Fibroblast of upper back skin (primary cell): ENCODE measurements around the gene EEF1B2.
A peak's percentile ranks its signal among the peaks of the same experiment; 100 is the strongest.
"Not testable (repeated sequence)": the region's sequence is repeated elsewhere in the genome, so short reads cannot be mapped to it uniquely, and the experiment has no call there.

Source experiments
- DNase-seq: peaks from one replicate; pipeline ENCODE4 v3.0.0-alpha.2; 2013

Gene EEF1B2

DNA sequence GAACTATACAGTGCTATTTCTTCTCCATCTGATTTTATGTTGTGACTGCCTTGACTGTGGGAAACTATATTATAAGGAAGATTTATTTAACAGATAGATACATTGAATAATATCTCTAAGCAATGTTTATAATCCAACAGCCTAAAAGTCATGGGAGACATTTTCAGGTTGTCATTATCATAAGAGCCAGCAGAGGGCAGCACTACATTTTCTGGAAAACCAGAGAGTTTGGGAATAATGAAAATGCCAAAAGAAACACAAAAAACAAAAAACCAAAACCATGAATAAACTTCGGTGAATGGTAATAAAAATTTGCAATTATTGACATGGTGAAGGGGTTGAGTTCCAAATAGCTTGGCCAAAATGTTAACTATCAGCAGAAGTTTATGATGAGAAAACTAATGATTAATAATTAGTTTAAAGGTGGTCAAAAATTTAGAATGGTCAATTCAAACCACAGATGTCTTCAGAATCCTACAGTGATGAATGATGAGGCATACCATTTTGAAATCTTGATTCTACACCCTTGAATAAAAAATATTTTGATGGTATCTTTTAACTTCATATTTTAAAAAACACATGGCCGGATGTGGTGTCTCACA, 4.7 kb downstream of the EEF1B2 start:
- DNase-seq = peak; percentile 49

- not testable (repeated sequence) for DNase-seq
These were observed 8.5 kb downstream of the EEF1B2 start for GRCh38 chr2:206168230-206168629.

GRCh38 chr2:206171624-206172397, 12.1 kb downstream of the EEF1B2 start:
- not testable (repeated sequence) for DNase-seq

- DNase-seq = no peak
These were observed 13.5 kb downstream of the EEF1B2 start for GRCh38 chr2:206173147-206173546.

GRCh38 chr2:206176121-206176520, 16.4 kb downstream of the EEF1B2 start:
- peak; percentile 5 for DNase-seq

- DNase-seq = no peak
These were observed 17.2 kb downstream of the EEF1B2 start for GRCh38 chr2:206176901-206177300.

GRCh38 chr2:206181526-206181925, 21.8 kb downstream of the EEF1B2 start:
- DNase-seq = not testable (repeated sequence)

DNA sequence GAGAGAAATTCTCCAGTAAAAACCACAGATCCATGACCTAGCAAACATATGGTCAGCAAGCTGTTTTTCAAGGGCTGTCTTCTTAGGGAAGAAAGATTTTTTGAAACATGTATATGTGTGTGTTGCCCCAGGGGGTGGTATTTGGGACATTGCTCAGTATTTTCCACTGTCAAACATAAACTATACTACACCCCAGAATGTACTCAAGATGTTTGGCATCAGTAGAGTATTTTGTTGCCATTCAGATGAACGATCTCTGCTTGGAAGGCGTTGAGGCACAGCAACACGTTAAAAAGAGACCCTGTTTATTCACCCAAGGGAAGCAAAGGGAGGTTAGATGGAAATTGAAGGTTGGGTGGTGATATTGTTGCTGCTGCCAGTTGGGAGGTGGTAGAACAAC, 30.0 kb downstream of the EEF1B2 start:
- DNase-seq = no peak

- DNase-seq = no peak
These were observed 30.4 kb downstream of the EEF1B2 start for GRCh38 chr2:206190111-206190510.

DNA sequence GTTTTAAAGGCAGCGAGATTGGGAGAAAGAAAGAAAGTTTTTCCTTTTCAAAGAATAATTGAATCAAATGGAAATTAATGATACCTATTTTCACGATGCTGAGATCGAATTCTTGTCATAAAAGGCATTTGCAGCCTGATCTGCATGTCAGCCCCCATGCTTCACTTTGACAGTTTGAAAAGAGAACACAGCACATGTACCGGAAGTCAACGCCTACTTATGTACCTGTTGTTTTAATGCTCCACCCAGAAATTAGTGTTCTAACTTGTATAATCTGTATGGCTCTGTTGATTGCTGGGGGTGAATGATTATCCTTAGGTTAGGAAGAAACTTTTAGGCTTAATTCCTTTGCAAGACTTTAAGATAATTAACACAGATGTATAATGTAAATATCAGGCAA, 31.0 kb downstream of the EEF1B2 start:
- no peak for DNase-seq

DNA sequence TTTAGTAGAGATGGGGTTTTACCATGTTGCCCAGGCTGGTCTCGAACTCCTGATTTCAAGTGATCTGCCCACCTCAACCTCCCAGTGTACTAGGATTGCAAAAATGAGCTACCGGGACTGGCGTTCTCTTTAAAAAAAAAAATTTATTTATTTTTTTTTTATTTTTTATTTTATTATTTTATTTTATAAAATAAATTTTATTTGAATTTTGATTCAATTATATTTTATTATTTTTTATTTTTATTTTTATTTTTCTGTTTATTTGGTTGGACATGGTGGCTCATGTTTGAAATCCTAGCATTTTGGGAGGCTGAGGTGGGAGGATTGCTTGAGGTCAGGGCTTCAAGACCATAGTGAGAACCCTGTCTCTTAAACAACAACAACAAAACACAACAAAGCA, 32.5 kb downstream of the EEF1B2 start:
- no peak for DNase-seq

- DNase-seq = no peak
These were observed 34.1 kb downstream of the EEF1B2 start for GRCh38 chr2:206193671-206194357.

DNA sequence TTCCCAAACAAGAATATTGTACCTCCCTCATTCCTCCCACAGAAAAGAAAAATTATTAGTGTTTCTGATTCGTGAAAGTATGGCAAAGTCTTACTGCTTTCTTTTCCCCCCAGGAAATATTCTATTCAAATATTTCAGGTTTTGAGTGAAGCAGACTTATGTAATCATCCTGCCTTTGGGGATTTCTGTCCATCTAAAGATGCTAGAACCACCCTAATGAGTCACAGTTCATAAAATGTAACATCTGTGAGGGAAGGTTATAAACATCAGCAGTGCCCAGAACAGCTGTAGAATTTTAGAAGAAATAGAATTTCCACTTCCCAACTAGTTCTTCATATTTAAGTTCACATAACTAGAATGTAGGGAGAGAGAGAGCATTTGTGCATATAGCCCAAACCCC, 39.0 kb downstream of the EEF1B2 start:
- DNase-seq = peak; percentile 41

DNA sequence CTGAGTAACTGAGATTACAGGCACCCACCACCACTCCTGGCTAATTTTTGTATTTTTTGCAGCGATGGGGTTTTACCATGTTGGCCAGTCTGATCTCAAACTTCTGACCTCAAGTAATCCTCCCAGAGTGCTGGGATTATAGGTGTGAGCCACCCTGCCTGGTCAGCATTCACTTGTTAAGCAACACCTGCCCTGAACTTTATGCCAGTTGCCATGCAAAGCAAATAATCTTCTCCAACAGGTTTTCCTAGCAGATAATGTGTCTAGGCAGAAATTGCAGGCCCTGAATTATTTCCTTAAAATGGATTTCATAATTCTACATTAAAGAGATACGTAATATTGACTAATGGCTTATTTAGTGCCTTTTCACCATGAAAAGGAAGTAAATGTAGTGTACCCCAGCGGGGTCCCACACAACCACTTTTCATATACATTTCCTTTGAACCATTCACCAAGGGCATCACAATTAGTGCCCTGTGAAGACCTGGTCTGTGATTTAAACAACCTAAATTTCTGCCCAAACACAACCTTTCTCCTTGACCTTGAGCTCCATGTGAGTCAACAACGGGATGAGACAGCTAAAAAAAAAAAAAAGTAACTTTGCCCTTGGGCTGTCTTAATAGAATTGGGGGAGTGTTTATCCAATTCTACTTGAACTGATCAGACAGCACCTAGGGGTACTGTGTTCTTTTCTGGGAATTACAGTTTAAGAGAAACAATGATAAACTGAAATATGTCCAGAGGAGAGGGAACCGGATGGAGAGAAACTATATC, 41.6 kb downstream of the EEF1B2 start:
- DNase-seq = no peak

- no peak for DNase-seq
These were observed 42.8 kb downstream of the EEF1B2 start for GRCh38 chr2:206202446-206202845.

DNA sequence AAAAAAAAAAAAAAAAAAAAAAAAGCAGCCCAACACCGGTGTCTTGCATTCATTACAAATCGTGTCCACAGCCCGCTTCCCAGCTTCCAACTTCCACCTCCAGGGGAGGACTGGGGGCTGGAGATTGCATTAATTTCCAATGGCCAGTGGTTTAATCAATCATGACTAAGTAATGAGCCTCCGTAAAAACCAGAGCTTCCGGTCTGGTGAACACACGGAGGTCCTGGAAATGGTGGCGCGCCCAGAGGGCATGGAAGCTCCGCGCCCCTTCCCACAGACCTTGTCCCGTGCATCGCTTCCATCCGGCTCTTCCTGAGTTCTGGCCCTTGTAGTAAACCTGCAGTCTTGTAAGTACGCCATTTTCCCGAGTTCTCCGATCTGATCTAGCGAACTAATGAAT, 43.6 kb downstream of the EEF1B2 start:
- no peak for DNase-seq

- DNase-seq = no peak
These were observed 45.0 kb downstream of the EEF1B2 start for GRCh38 chr2:206204710-206205109.

DNA sequence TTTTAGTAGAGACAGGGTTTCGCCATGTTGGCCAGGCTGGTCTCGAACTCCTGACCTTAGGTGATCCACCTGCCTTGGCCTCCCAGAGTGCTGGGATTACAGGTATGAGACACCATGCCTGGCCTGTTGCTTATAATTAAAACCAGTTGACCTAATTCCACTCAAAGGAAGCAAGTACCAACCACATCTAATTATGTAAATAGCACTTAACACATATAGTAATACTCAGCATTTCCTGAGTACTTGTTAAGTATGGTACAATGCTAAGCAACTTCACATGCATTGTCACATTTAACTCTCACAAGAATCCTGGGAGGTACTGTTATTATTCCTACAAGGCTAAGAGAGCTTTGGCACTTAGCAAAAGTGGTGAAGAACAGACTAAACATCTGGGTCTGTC, 47.6 kb downstream of the EEF1B2 start:
- not testable (repeated sequence) for DNase-seq

GRCh38 chr2:206208900-206209299, 49.2 kb downstream of the EEF1B2 start:
- no peak for DNase-seq

- DNase-seq = peak; percentile 42
These were observed 52.1 kb downstream of the EEF1B2 start for GRCh38 chr2:206211657-206212255.
